A549 (cell line): ENCODE measurements around the gene DCDC2.

Experiments used
- CBX2 ChIP-seq: fragments of 200-600 bp; sonication (generic); IDR thresholded peaks from 2 replicates; pipeline ENCODE4 v1.6.1; 2016; ENCODE audit warnings: low read depth, mild to moderate bottlenecking, borderline replicate concordance
- CHD2 ChIP-seq: fragments of 150-350 bp; IDR thresholded peaks from 2 replicates; pipeline ENCODE4 v1.6.1; 2014; ENCODE audit warnings: low read length; ENCODE audit not compliant: partially characterized antibody
- ESRRA ChIP-seq: fragments of 150-350 bp; IDR thresholded peaks from 2 replicates; pipeline ENCODE4 v1.6.1; 2014; ENCODE audit warnings: mild to moderate bottlenecking, low read length, borderline replicate concordance
- JUNB ChIP-seq: fragments of >200 bp; sonication (Bioruptor Twin); formaldehyde crosslinking; IDR thresholded peaks from 2 replicates; pipeline ENCODE4 v1.6.1; 2016
- PBX3 ChIP-seq: IDR thresholded peaks from 2 replicates; pipeline ENCODE4 v1.6.1; 2012
- RFX5 ChIP-seq: fragments of 450-650 bp; IDR thresholded peaks from 2 replicates; pipeline ENCODE4 v1.7.1; 2014; ENCODE audit warnings: antibody characterized with exemption, mild to moderate bottlenecking, moderate library complexity
- TF ChIP-seq, protein P1 (sequence below): fragments of >200 bp; sonication (Bioruptor Twin); formaldehyde crosslinking; IDR thresholded peaks from 3 replicates; pipeline ENCODE4 v1.5.1; 2016
- TF ChIP-seq, protein P2 (sequence below): IDR thresholded peaks from 2 replicates; pipeline ENCODE4 v1.6.1; 2012; ENCODE audit warnings: low read depth, borderline replicate concordance
- TF ChIP-seq, protein P3 (sequence below): fragments of 450-650 bp; IDR thresholded peaks from 2 replicates; pipeline ENCODE4 v1.6.1; 2014; ENCODE audit warnings: antibody characterized with exemption
- TF ChIP-seq, protein P4 (sequence below): fragments of 150-350 bp; IDR thresholded peaks from 2 replicates; pipeline ENCODE4 v1.6.1; 2014; ENCODE audit warnings: low read depth, mild to moderate bottlenecking, low read length

- TF ChIP-seq, protein P1, sequence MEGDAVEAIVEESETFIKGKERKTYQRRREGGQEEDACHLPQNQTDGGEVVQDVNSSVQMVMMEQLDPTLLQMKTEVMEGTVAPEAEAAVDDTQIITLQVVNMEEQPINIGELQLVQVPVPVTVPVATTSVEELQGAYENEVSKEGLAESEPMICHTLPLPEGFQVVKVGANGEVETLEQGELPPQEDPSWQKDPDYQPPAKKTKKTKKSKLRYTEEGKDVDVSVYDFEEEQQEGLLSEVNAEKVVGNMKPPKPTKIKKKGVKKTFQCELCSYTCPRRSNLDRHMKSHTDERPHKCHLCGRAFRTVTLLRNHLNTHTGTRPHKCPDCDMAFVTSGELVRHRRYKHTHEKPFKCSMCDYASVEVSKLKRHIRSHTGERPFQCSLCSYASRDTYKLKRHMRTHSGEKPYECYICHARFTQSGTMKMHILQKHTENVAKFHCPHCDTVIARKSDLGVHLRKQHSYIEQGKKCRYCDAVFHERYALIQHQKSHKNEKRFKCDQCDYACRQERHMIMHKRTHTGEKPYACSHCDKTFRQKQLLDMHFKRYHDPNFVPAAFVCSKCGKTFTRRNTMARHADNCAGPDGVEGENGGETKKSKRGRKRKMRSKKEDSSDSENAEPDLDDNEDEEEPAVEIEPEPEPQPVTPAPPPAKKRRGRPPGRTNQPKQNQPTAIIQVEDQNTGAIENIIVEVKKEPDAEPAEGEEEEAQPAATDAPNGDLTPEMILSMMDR = no peak
- no peak for TF ChIP-seq CHD2
- TF ChIP-seq, protein P2, sequence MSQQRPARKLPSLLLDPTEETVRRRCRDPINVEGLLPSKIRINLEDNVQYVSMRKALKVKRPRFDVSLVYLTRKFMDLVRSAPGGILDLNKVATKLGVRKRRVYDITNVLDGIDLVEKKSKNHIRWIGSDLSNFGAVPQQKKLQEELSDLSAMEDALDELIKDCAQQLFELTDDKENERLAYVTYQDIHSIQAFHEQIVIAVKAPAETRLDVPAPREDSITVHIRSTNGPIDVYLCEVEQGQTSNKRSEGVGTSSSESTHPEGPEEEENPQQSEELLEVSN = no peak
- TF ChIP-seq, protein P3, sequence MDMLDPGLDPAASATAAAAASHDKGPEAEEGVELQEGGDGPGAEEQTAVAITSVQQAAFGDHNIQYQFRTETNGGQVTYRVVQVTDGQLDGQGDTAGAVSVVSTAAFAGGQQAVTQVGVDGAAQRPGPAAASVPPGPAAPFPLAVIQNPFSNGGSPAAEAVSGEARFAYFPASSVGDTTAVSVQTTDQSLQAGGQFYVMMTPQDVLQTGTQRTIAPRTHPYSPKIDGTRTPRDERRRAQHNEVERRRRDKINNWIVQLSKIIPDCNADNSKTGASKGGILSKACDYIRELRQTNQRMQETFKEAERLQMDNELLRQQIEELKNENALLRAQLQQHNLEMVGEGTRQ = no peak
- no peak for TF ChIP-seq PBX3
- TF ChIP-seq, protein P4, sequence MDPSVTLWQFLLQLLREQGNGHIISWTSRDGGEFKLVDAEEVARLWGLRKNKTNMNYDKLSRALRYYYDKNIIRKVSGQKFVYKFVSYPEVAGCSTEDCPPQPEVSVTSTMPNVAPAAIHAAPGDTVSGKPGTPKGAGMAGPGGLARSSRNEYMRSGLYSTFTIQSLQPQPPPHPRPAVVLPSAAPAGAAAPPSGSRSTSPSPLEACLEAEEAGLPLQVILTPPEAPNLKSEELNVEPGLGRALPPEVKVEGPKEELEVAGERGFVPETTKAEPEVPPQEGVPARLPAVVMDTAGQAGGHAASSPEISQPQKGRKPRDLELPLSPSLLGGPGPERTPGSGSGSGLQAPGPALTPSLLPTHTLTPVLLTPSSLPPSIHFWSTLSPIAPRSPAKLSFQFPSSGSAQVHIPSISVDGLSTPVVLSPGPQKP = no peak
- TF ChIP-seq JUNB = no peak
- TF ChIP-seq CBX2 = no peak
- no peak for TF ChIP-seq RFX5
- TF ChIP-seq ESRRA = no peak
Measured at GRCh38 chr6:24148154-24148570, 209.7 kb downstream of the DCDC2 start.
